ENCODE data around the gene EVI2A.
"Not testable (repeated sequence)": the region's sequence is repeated elsewhere in the genome, so short reads cannot be mapped to it uniquely, and the experiment has no call there.

EVI2A gene

GRCh38 chr17:31311526-31311925, 9.9 kb downstream of the EVI2A start:
- no peak for DNase-seq

DNA sequence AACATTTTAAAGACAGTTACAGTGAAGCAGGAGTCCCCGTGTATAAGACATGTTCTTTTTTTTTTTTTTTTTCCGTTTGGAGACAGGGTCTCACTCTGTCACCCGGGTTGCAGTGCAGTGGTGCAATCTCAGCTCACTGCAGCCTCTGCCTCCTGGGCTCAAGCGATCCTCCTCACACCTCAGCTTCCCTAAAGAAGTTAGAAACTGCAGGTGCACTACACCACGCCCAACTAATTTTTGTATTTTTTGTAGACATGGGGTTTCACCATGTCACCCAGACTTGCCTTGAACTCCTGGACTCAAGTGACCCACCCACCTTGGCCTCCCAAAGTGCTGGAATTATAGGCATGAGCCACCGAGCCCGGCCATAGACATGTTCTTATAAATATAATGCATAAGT, 10.5 kb downstream of the EVI2A start:
- DNase-seq, result no peak

DNA sequence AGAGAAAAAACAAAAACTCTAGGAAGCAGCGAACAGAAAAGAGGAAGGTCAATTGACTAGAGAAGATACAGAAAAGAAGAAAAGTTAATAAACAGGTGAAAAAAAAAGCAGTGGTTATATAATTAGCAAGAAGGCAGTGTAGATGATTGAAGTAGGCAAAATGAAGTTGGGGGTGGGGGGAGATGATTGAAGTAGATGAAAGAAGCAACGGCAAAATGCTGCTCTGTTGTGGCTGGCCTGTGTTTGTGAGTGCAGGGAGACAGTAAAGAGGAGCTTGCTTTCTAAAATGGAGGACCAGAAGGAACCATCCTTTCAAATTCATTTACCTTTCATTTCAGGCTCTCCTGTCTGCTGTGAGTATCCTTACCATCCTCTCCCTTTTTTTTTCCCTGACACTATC, 11.2 kb downstream of the EVI2A start:
- no peak for DNase-seq

DNA sequence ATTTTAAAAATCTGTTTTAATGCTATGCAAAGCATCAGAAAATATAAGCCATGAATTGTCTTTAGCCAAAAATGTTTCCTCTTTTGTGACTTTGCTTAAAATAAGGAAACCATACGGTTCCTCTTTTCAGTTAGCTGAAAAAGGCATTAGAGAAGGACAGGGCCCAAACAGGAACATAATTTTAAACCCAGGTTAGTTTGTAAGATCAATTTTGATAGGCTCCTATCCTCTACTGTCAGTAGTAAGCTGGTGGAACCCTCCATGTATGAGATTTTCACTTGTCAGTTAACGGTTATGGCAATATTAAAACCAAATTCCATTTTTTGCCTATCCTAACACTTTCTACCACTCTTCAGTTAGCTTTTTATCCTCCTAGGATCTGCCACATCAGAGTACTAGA, 11.9 kb downstream of the EVI2A start:
- DNase-seq, result no peak

DNA sequence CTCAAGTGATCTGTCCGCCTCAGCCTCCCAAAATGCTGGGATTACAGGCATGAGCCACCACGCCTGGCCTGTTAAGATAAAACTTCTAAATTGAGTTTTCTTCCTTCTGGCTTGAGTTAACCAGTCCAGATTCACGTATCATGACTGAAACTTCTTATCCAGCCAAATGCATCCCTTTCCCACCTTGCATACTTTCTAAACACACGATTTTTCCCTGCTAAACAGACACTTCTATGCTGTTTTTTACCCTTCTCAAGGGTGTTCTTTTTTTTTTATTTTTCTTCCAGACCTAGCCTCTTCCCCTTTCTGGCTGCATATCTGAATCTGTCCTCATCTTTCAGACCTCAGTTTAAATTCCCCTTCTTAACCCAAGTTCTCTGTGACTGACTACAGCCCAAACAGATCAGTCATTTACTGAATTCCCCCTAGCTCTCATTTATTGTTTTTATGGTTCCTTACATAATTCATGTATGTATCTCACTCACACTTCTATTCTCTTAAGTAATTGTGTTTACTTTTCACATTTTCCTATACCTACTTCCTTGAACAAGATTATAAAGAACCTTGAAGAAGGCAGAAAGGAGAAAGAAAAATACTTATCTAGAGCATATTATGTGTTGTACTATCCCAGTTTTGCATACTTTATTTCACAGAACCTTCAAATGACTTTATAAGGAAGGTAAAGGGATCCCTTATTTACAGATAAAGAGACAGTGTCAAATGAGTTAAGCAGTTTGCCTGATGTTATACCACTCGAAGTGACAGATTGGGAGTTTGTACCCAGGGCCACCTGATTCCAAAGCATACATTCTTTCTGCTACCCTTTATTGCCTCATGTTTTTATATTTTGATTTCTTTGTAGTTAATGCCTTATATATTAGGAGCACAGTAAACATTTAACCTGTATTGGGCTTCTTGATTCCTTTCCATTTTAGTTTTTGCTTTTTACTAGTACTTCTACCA, 12.8 kb downstream of the EVI2A start:
- DNase-seq, result no peak

- no peak for DNase-seq
Observed at GRCh38 chr17:31307640-31308039, 13.8 kb downstream of the EVI2A start.

- DNase-seq, result no peak
Observed at GRCh38 chr17:31299624-31300023, 21.8 kb downstream of the EVI2A start.

GRCh38 chr17:31297090-31297489, 24.3 kb downstream of the EVI2A start, which contains the start of gene OMG:
Gene OMG, minus strand, starts transcription at chr17:31297239. Its CDS starts 908 bp downstream, at chr17:31296331.
- DNase-seq, result no peak

GRCh38 chr17:31296142-31296541, 25.3 kb downstream of the EVI2A start:
- no peak for DNase-seq

DNA sequence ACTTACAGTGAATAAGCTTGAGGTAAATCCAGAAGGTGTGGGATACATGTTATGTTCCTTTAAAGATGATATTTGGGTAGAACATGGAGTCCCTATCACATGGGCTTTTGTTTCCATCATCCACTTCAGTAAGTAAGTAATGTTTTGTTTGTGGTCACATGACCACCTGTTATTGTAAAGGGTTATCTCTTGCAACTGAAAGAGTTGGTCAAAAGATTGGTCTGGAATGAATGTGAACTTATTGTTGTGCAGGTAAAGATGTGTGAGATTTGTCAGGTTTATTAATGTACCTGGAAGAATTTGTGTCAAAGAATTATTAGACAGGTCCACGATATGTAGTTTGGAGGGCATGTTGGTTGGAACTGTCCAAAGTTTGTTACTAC, 25.9 kb downstream of the EVI2A start:
- DNase-seq, result no peak

- DNase-seq, result no peak
Observed at GRCh38 chr17:31294820-31295488, 26.5 kb downstream of the EVI2A start.

DNA sequence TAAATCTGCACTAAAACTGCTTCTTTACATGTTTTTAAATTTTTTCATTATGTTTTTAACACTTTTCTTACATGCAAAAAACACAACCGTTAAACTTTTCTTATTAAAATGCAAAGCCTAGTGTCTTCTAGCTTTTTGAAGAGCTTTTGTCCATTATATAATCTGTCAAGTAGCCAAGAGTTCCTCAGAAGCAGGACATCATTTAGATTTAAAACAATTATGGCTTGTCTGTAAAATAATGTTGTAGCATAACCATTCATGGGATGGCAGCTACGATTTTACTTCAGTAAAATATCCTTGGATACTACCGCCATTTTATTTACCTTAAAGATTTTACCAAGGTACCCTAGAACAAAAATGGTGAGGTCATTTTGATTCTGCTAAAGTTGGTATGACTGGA, 27.2 kb downstream of the EVI2A start:
- no peak for DNase-seq

DNA sequence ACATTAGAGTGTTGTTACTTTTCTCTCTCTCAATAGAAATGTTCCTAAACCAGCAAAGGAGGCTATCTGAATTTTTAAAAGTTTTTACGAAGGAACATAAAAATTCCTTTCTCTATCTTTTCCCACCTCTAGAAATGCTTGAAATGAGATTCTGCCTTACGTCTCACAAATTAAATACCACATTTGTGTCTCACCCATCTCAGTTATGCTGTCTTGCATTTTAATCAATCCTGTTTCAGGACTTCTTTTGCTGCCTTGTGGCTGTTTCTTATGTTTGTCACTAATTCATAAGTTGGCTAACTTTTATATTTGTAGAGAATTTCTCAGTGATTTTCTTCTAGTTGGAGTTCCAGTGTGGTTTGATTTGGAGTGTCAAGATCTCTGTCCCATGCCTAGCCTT, 27.8 kb downstream of the EVI2A start:
- DNase-seq, result no peak

DNA sequence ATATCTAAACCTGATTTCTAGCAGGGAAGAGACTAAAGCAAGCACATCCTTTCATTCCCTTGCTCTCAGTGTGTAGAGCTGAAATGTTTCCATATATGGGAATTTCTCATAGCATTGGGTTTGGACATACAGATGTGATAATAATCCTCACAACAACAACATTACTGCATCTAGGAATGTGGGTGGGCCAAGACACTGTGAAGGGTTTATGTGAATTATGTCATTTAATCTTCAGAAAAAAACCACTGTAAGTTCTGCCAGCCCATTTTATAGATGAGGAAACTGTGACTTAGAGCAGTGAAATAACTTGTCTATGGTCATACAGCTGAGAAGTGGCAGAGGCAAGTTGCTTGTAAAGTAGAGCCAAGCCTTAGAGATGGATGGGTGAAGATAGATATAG, 29.6 kb downstream of the EVI2A start:
- DNase-seq, result no peak

GRCh38 chr17:31289790-31290189, 31.6 kb downstream of the EVI2A start:
- DNase-seq, result no peak

DNA sequence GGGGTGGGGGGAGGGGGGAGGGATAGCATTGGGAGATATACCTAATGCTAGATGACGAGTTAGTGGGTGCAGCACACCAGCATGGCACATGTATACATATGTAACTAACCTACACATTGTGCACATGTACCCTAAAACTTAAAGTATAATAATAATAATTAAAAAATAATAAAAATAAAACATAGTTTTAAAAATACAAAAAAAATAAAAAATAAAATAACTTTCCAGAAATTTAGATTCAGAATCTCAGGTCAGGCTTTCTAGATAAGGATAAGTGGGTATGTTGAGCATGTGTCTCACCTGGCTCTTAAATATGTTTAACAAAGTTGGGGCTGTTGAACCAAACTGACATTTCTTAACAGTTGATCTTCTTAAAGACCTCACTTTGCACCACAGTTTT, 33.5 kb downstream of the EVI2A start:
- not testable (repeated sequence) for DNase-seq

- DNase-seq, result no peak
Observed at GRCh38 chr17:31286587-31286986, 34.8 kb downstream of the EVI2A start.

GRCh38 chr17:31283841-31284240, 37.6 kb downstream of the EVI2A start:
- no peak for DNase-seq

- no peak for DNase-seq
Observed at GRCh38 chr17:31281061-31281460, 40.4 kb downstream of the EVI2A start.

GRCh38 chr17:31279401-31279800, 42.0 kb downstream of the EVI2A start:
- DNase-seq, result no peak

- DNase-seq, result no peak
Observed at GRCh38 chr17:31275116-31275515, 46.3 kb downstream of the EVI2A start.

DNA sequence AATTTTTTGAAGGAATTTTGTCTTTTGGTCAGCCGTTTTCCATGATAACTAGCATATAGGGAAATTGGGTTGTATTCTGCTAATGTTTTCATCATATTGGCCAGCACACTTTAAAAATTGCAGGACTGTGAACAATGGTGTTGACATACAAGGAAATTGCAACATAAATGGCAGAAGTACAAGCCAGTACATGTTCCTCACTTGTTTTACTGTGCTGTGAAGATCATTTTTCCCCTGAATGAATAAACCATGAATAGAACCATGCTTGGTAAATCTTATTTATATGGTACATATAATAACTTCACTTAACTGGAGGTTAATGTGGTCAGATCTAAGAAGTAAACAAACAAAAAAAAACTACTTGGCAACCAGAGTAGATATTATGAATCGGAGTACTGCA, 47.2 kb downstream of the EVI2A start:
- no peak for DNase-seq

DNA sequence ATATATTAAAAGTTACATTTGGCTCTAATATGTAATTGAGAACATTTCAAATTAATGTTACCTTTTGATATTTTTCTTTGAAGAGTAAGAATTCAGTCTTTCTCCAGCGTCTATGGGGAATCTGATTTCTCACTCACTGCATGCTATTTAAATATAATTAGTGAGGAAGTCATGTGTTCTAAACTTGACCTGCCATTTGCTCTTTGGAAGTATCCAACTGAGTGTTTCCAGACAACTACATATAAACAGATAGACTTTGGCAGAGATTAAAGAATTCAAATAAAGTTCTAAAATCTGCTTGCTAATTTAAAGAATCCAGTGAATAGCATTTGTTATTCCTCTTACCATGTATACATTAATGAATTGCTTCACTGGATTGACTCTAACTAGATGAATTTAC, 47.9 kb downstream of the EVI2A start:
- no peak for DNase-seq

DNA sequence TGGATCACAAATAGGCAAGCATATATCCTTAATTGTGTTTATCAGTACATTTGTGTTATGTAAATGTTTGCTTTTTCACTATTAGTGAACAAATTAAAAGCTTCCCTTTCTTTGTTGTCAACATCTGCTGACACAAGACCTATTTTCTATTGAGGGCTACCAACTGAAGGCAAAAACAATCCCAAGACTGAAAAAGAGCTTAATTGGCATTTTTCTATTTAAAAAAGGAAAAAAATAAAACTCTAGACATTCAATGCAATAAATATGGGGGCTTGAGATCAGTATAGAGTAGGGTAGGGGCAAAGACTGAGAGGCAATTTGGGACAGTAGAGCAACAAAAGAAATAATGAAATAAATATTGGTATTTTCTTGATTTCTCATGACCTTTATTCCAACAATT, 48.6 kb downstream of the EVI2A start:
- no peak for DNase-seq
